ENCODE measurements around the gene TDO2.

DNA sequence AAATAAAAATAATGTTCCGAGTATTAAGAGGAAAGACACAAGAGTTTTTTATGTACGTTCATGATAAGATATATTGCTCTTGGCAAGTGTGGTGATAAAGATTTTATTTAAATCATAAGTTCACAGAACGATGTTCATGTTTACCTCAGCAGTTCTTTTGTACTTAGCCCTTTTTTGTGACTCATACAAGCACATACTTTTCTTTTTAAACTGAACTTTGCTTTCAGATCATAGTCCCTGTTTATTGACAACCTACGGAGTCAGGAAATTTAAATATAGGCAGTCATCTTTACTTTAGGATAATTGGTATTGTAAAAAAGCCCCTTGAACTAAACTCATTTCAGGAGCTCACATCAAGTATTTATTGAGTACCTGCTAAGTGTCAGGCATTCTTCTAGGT, 51.4 kb downstream of the TDO2 start:
- TF ChIP-seq, protein P1, sequence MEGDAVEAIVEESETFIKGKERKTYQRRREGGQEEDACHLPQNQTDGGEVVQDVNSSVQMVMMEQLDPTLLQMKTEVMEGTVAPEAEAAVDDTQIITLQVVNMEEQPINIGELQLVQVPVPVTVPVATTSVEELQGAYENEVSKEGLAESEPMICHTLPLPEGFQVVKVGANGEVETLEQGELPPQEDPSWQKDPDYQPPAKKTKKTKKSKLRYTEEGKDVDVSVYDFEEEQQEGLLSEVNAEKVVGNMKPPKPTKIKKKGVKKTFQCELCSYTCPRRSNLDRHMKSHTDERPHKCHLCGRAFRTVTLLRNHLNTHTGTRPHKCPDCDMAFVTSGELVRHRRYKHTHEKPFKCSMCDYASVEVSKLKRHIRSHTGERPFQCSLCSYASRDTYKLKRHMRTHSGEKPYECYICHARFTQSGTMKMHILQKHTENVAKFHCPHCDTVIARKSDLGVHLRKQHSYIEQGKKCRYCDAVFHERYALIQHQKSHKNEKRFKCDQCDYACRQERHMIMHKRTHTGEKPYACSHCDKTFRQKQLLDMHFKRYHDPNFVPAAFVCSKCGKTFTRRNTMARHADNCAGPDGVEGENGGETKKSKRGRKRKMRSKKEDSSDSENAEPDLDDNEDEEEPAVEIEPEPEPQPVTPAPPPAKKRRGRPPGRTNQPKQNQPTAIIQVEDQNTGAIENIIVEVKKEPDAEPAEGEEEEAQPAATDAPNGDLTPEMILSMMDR (conservative IDR thresholded peaks at IDR 0.05; ENCODE audit: low read depth, low read length): no peak
- no peak for TF ChIP-seq EZH2 (IDR thresholded peaks at IDR 0.05; ENCODE audit: low read length, unreplicated experiment)

Measured in PC-3 (cell line).